A549 treated with CpdA at 1 μM for 4 hours (cell line): ENCODE measurements around the gene PLCD3. TPM values are rescaled to one million over a fixed set of nuclear protein-coding genes. Genes with fewer than 3 reads are reported as not detected.

Experiments used
- total RNA-seq: library from RNA; stranded (reverse); fragments of 200-300 nt; extraction: Qiagen RNA extraction; gene quantifications from 5 replicates; pipeline ENCODE4 v1.2.3, GENCODE V29; 2022; ENCODE audit warnings: low read depth

Gene PLCD3
- total RNA-seq = 154 to 216 TPM (median 189 TPM) in 5 replicates

DNA sequence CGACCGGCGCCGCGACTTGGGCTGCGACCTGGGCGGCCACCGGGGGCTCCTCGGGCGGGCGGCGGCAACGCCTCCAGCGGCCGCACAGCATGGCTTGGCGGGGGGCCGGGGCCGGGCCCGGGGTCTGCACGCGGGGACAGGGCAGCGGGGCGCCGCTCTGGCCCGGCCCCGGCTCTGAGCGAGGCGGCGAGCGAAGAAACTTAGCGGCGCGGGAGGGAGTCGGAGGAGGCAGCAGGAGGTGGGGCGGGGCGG, at the start of gene PLCD3:
PLCD3 (minus strand) TSS at position 196 of the 252 bp plus-strand sequence; CDS start at position 91, 105 bp downstream.

DNA sequence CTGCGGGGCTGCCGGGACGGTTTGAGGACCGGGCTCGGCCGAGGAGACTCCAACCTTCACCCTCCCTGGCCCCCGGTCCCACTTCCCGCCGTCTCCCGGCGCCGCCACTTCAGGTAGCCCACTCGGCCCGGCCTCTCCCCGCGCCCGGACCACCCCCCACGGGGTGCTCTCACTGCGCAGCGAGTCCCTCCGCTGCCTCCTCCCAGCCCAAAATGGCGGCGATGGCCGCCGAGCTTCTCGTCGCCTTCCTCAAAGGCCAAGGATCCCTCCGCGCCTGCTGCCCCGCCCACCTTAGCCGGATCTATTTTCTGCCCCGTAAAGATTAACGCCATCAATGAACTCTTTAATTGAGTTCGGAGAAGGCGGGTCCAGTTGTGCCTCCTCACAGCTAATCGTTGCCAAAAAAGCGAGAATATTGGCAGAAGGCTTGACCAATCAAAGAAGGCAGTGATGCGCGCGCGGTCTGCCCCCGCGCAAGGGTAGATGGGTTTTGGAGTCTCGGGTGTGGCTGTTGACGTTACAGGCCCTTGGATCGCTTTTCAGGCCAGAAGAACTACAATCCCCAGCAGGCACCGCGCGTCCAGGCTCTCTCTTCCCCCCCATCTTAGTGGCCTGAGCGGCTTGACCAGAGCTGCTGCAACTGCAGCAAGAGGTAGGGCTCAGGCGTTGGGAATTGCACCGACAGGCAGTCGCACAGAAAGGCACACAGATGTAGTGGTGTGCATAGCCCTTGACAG, 29.1 kb upstream of the PLCD3 start, which contains the start of gene HEXIM2:
HEXIM2 (plus strand) TSS at position 588 of the 737 bp plus-strand sequence. CDS start 919 bp downstream, outside the sequence.

DNA sequence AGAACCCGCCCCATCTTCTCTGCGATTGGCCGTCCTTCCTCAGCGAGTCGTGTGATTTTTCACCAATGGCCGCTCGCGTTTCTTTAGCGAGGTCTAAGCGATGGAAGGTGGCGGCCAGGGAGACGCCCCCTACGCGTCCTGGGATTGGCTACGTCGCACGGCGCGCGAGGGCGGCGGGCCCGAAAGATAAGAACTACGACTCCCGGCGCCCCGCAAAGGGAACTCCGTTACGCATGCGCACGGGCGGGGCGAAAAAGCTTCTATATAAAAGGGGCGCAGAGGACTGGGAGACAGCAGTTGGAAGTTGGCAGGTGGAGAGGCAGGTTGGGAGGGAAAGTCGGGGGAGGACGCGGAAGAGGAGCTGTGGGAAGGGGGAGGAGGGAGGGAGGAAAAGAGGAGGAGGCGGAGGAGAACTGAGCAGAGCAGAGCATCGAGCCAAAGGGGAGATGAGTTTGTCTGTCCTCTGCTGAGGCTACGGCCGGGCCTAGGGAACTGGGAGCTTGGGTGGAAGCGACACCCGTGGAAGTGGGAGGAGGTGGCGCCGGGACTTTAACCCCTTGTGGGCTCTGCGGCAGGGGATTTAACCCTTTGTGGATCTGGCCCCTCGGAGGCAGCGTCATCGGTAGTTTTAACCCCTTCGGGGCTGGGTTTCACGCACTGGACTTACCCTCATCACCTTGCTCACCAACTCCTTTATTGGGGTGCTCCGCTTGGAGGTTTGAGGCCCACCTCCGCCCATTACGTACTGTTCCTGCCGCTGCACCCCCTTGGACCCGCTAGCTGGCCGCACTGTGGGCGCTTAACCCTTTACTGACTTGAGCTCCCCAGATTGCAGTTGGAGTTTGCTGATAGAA, 16.1 kb upstream of the PLCD3 start, which contains the start of gene HEXIM1:
HEXIM1 (plus strand) TSS at position 293 of the 854 bp plus-strand sequence. CDS start 716 bp downstream, outside the sequence.

GRCh38 chr17:45135192-45135977, 3.1 kb upstream of the PLCD3 start, which contains the start of gene ACBD4:
TSS of gene ACBD4 (plus strand) at chr17:45135687. CDS start at chr17:45136145, 458 bp downstream.

DNA sequence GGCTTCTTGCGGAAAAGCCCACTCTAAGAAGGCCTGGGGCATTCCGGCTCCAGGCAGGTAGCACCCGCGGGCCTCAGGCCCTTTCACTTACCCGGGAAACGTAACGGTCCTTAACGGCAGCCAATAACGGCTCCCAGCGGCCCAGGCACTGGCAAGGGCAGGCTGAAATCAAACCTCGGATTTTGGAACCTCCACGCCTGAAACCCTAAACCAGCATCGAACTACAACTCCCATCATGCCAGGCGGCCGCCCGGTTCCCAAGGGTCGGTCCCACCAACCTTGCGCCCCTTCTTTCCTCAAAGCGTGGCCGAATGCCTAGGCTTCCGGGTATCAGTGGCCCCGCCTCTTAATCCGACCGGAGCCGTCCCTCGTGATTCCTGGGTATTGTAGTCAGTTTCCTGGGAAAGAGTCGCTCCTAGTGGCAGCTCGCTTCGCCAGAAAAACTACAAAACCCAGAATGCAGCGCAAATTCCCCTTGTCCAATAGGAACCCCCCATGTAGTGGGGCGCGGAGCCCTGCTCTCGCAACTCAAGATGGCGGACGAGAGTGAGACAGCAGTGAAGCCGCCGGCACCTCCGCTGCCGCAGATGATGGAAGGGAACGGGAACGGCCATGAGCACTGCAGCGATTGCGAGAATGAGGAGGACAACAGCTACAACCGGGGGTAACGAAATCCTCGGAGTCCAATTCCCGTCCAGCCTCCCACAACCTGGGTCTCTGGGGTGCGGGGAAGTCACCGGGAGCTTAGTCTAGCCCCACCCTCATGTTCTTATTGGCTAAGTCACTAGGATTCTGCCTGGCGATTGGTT, 71.3 kb downstream of the PLCD3 start, which contains the start of gene NMT1:
NMT1 (plus strand) TSS at position 521 of the 809 bp plus-strand sequence; CDS start at position 534, 13 bp downstream.

Other genes with a start within 250 kb of the PLCD3 start
- gene EFTUD2, start 233.1 kb downstream of the PLCD3 start, total RNA-seq = 153 to 208 TPM (median 162 TPM) in 5 replicates
- 0.39 to 2.0 TPM (median 1.0 TPM) in 5 replicates for gene GFAP, start 217.0 kb downstream of the PLCD3 start, total RNA-seq
- gene KIF18B, start 184.7 kb downstream of the PLCD3 start, total RNA-seq = 34.7 to 40.7 TPM (median 40.0 TPM) in 5 replicates
- gene C1QL1, start 164.2 kb downstream of the PLCD3 start, total RNA-seq = 14.5 to 33.6 TPM (median 29.8 TPM) in 5 replicates
- 16.9 to 23.2 TPM (median 21.8 TPM) in 5 replicates for gene DCAKD, start 80.9 kb downstream of the PLCD3 start, total RNA-seq
- 173 to 447 TPM (median 176 TPM) in 5 replicates for gene NMT1, start 71.2 kb downstream of the PLCD3 start, total RNA-seq
- 6.1 to 10.0 TPM (median 8.1 TPM) in 5 replicates for gene ACBD4, start 3.2 kb upstream of the PLCD3 start, total RNA-seq
- 46.7 to 62.6 TPM (median 54.8 TPM) in 5 replicates for gene HEXIM1, start 16.0 kb upstream of the PLCD3 start, total RNA-seq
- gene HEXIM2, start 29.4 kb upstream of the PLCD3 start, total RNA-seq = 13.6 to 18.7 TPM (median 18.0 TPM) in 5 replicates
- gene FMNL1, start 89.4 kb upstream of the PLCD3 start, total RNA-seq = 33.0 to 46.5 TPM (median 42.1 TPM) in 5 replicates
- 0.16 to 0.20 TPM (median 0.17 TPM) in 4 of 5 replicates, not detected in the other for gene SPATA32, start 129.6 kb upstream of the PLCD3 start, total RNA-seq
- 54.1 to 87.5 TPM (median 67.8 TPM) in 5 replicates for gene MAP3K14, start 184.5 kb upstream of the PLCD3 start, total RNA-seq